ENCODE data around the gene ASCL4.

DNA sequence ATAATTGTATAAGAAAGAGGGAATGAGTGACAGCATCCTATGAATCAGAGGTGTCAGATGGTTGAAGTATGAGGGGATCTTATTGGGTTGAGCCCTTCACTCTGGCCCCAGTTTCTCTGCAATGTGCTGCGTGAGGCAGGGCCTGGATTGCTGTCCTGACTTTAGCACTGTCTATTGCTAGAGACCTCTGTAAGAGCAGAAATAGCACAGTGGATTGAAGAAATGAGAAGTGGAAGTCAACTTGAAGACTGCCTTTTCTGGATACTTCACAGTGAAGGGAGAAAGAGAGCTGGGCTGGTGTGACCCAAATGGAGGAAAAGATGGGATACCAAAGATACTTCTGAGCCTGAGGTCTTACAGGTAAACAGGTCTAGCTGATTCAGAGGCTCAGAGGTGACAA, 5.8 kb downstream of the ASCL4 start:
- TF ChIP-seq, protein P1, sequence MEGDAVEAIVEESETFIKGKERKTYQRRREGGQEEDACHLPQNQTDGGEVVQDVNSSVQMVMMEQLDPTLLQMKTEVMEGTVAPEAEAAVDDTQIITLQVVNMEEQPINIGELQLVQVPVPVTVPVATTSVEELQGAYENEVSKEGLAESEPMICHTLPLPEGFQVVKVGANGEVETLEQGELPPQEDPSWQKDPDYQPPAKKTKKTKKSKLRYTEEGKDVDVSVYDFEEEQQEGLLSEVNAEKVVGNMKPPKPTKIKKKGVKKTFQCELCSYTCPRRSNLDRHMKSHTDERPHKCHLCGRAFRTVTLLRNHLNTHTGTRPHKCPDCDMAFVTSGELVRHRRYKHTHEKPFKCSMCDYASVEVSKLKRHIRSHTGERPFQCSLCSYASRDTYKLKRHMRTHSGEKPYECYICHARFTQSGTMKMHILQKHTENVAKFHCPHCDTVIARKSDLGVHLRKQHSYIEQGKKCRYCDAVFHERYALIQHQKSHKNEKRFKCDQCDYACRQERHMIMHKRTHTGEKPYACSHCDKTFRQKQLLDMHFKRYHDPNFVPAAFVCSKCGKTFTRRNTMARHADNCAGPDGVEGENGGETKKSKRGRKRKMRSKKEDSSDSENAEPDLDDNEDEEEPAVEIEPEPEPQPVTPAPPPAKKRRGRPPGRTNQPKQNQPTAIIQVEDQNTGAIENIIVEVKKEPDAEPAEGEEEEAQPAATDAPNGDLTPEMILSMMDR (IDR thresholded peaks at IDR 0.05), result no peak
- TF ChIP-seq EZH2 (IDR thresholded peaks at IDR 0.05), result no peak
- no peak for TF ChIP-seq EZH2phosphoT487 (IDR thresholded peaks at IDR 0.05)
